GM10248 (cell line): Measurements from ENCODE around the gene INMT.

ENCODE experiments used
- CTCF ChIA-PET: fragments of 300-600 bp; sonication (Branson Sonifier 250); formaldehyde crosslinking; extraction: SDS; loops from one replicate; lab custom pipeline; 2021; ENCODE audit warnings: antibody characterized with exemption; lab: Yijun Ruan, JAX
- POLR2A ChIA-PET: fragments of 350-650 bp; sonication (Branson Sonifier 250); formaldehyde crosslinking; extraction: SDS; loops from one replicate; lab custom pipeline; 2020; ENCODE audit warnings: antibody characterized with exemption; lab: Yijun Ruan, JAX
- DNase-seq: peaks from one replicate; pipeline ENCODE4 v3.0.0; 2012; ENCODE audit errors: extremely low spot score
- TF ChIP-seq, protein P1 (sequence below): IDR thresholded peaks from 2 replicates; pipeline ENCODE4 v1.5.1; 2012; ENCODE audit warnings: mild to moderate bottlenecking, low read depth; ENCODE audit errors: extremely low read depth, missing control alignments, control extremely low read depth

INMT gene

DNA sequence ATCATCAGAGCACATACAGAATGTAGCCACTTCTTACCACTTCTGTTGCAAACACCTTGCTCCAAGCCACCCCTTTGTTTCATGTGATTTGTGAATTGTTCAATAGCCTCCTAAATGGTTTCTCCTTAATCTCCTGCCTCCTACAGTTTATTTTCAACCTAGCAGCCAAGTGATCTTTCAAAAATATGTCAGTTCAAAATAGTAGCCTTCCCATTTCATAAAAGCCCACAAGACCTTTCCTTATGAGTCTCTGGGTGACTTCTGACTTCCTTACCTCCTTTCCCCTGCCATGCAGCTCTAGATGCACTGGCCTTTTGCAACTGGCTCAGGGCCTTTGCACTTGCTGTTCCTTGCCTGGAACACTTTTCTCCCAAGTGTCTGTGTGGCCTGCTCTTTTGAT lies 24.1 kb downstream of the INMT start:
- DNase-seq: no peak
- POLR2A ChIA-PET: no interaction called here
- CTCF ChIA-PET: no interaction called here
- TF ChIP-seq, protein P1, sequence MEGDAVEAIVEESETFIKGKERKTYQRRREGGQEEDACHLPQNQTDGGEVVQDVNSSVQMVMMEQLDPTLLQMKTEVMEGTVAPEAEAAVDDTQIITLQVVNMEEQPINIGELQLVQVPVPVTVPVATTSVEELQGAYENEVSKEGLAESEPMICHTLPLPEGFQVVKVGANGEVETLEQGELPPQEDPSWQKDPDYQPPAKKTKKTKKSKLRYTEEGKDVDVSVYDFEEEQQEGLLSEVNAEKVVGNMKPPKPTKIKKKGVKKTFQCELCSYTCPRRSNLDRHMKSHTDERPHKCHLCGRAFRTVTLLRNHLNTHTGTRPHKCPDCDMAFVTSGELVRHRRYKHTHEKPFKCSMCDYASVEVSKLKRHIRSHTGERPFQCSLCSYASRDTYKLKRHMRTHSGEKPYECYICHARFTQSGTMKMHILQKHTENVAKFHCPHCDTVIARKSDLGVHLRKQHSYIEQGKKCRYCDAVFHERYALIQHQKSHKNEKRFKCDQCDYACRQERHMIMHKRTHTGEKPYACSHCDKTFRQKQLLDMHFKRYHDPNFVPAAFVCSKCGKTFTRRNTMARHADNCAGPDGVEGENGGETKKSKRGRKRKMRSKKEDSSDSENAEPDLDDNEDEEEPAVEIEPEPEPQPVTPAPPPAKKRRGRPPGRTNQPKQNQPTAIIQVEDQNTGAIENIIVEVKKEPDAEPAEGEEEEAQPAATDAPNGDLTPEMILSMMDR: no peak

DNA sequence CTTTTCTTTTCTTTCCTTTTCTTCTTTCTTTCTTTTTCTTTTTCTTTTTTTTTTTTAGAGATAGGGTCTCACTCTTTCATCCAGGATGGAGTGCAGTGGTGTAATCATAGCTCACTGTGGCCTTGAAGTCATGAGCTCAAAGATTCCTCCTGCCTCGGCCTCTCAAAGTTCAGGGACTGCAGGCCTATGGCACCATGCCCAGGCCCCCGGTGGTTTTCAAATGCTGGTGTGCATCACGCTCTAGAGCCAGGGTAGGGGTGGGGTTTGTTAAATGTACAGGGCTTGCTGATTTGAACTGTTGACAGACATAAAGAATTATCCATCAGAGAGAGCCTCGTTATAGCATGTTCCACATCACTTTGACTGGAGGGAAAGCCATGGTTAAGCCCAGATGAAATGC lies 25.0 kb downstream of the INMT start:
- POLR2A ChIA-PET: no interaction called here
- CTCF ChIA-PET: interaction anchor here (0.9 to 1.3 kb wide), 2 partner anchors 11 to 14 kb away, joined by 3 read pairs; no protein-coding TSS in a partner anchor
- TF ChIP-seq, protein P1: no peak
- no peak for DNase-seq

DNA sequence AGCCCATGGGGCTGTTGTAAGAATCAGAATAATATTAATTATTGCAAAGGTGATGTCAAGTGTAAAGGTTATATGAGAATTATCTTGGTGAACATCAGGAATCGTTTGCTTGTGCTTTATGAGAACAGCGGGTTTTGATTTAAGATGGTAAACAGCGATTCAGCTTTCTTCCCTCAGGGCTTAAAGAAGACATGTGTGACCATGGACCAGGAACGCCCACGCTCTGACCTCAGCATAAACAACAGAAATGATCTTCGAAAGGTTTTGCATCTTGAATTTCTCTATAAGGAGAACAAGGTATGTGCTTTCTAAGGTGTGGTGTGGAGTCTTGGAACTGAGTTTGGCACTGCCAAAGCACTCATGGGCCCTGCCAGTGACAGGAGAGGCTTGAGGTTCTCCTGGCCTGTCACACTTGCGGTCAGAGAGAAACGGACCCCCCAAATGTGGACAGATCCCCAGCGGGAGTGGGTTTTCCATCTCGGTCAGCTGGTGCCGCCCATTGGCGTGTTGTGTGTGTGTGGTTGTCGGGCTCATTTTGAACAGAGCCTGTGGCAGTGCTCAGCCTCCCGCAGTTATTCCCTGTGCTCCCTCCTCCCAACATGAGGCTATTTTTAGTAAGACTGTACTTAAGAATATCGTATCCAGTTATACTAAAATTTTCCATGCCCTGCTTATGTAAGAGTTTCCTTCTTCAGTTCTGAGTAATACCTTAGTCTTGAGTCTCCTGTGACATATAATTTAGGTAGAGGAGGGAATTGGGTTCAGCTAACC lies 26.5 kb downstream of the INMT start:
- DNase-seq: no peak
- ChIA-PET POLR2A (no interaction called here), CTCF (interaction anchor here (0.7 to 0.9 kb wide), 2 partner anchors 9 to 10 kb away, joined by 3 read pairs; no protein-coding TSS in a partner anchor)
- TF ChIP-seq, protein P1: no peak

GRCh38 chr7:30779574-30779973 lies 27.6 kb downstream of the INMT start:
- ChIA-PET CTCF (interaction anchor here (1.2 to 2.0 kb wide), 2 partner anchors 7 to 11 kb away, joined by 3 to 7 read pairs; no protein-coding TSS in a partner anchor), POLR2A (no interaction called here)
- no peak for DNase-seq
- TF ChIP-seq, protein P1: no peak

- TF ChIP-seq, protein P1: no peak
- DNase-seq: no peak
- POLR2A ChIA-PET: no interaction called here
- CTCF ChIA-PET: interaction anchor here (1.2 to 2.0 kb wide), 2 partner anchors 9 to 10 kb away, joined by 3 to 7 read pairs; no protein-coding TSS in a partner anchor
Observed at GRCh38 chr7:30780941-30781340, 29.0 kb downstream of the INMT start.

- TF ChIP-seq, protein P1: no peak
- no peak for DNase-seq
- CTCF ChIA-PET: interaction anchor here (0.6 to 2.0 kb wide), 3 partner anchors 9 to 54 kb away, joined by 3 to 8 read pairs (median 3); no protein-coding TSS in a partner anchor
- POLR2A ChIA-PET: no interaction called here
Observed at GRCh38 chr7:30782690-30783089, 30.8 kb downstream of the INMT start.
